ENCODE data around the gene KRTDAP.

Gene KRTDAP

DNA sequence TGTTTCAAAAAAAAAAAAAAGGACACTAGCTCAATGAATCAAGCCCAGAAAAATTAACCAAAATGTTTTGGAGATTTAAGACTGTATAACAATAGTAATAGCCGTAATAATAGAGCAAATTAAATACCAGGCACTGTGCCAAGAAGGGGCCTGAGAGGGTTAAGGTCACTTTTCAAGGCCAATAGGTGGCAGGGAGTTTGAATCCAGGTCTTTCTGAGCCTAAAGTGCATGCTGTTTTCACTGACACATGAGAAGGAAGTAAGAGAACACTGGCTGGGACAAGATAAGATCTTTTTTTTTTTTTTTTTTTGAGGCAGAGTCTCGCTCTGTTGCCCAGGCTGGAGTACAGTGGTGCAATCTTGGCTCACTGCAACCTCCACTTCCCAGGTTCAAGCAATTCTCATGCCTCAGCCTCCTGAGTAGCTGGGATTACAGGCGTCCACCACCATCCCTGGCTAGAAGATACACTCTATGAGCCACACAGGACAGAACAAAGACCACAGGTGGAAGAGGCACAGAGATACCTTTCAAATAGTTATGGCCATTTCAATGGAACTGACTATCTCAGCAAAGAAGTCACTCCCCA lies 34.6 kb downstream of the KRTDAP start:
- DNase-seq (ENCODE audit: low spot score) (no peak), FAIRE-seq (no peak)

DNA sequence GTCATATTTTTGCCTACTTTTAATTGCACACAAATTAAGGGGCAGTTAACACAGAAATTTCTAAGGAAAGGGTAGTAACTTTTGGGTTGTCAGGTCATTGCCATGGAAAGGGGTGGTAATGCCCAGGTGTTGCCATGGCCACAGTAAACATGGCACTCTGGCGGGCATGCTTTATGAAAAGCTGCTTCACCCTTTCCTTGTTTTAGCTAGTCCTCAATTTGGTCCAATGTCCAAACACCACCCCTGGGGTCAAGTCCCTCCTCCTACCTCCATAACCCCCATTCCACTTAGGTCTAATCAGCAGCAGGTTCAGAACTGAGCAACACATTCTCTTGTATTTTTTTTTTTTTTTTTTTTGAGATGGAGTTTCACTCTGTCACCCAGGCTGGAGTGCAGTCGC lies 35.6 kb downstream of the KRTDAP start:
- DNase-seq (ENCODE audit: low spot score) = no peak
- no peak for FAIRE-seq

DNA sequence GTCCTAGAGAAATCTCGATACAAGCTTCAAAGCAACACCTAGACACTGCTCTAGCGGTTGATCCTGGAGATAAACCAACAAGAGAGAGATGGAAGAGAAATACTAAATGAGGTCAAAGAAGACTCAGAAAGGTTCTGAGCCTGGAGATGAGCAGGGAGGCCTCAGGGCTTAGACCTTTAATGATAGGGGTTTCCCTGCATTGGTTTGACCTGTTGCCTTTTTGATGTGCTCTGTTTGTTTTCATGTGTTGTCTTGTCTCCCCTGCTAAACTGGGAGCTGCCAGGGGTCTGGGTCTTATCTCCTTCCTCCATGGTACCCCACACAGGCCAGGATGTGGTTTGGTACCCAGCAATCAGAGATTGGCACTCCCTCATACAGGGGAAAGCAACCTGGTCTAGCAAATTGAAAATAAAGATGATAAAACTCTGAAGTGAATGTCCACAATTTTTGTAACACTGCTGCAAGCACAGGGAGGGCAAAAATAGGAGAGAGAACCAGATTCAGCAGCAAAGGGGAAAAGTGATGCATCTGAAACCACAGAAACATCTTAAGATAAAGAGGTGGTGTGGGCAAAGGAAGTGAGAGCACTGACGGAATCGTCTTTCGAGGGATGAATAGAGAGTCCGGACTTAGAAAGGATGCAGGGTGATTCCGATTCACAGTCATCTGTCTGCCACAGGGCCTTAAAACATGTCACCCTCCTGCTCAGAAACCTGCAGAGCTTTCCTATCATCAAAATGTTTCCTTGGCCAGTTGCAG lies 38.7 kb downstream of the KRTDAP start:
- FAIRE-seq (no peak), DNase-seq (ENCODE audit: low spot score) (no peak)

DNA sequence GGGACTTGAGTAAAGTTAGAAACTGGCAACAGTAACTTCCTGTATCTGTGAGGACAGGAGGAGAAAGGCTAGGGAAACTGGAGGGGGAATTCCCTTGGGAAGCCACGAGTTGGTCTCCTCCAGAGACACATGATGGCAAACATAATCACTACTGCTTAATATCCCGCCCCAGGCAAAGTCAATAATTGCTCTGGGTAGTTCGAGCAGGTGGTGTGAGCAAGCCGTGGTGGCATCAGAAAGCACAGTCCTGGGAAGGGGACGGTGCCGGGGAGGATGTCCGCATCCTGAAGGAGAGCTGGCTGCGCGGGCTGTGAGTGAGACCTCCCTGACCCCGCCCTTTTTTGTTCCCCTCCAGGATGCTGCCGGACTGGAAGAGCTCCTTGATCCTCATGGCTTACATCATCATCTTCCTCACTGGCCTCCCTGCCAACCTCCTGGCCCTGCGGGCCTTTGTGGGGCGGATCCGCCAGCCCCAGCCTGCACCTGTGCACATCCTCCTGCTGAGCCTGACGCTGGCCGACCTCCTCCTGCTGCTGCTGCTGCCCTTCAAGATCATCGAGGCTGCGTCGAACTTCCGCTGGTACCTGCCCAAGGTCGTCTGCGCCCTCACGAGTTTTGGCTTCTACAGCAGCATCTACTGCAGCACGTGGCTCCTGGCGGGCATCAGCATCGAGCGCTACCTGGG lies 40.8 kb downstream of the KRTDAP start:
- FAIRE-seq = no peak
- no peak for DNase-seq (ENCODE audit: low spot score)

DNA sequence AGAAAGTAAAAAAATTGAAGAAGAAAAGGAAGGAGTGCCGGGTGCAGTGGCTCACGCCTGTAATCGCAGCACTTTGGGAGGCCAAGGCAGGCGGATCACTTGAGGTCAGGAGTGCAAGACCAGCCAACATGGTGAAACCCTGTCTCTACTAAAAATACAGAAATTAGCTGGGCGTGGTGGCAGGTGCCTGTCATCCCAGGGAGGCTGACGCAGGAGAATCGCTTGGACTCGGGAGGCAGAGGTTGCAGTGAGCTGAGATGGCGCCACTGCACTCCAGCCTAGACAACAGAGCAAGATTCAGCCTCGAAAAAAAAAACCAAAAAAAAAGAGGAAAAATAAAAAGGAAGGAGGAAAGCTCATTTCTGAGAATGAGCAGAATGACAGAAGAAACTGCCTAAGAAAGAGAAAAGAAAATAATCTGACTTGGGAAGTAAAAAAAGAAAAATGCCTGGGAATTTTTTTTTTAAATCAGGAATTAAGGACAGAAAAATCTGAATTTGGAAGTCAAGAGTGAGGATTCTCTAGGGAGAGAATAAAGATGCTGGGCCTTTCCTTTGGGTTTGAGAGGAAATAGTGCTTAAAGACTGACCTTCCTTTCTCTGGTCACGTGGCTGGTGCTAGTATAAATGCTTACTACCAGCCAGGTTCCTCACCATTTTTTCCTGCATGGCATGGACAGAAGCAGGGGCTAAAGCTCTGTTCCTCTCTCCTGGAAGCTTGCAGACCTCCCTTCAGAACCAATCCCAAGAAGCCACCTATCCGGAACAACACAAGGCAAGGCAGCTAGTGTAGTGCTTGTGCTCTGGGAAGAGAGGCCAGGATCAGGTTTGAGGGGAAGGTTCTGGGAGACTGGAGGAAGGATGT lies 42.4 kb downstream of the KRTDAP start, which contains the start of gene FFAR2:
Gene FFAR2, plus strand, starts transcription at position 652 of the 864 bp plus-strand sequence. CDS start 1,458 bp downstream, outside the sequence.
- no peak for FAIRE-seq

DNA sequence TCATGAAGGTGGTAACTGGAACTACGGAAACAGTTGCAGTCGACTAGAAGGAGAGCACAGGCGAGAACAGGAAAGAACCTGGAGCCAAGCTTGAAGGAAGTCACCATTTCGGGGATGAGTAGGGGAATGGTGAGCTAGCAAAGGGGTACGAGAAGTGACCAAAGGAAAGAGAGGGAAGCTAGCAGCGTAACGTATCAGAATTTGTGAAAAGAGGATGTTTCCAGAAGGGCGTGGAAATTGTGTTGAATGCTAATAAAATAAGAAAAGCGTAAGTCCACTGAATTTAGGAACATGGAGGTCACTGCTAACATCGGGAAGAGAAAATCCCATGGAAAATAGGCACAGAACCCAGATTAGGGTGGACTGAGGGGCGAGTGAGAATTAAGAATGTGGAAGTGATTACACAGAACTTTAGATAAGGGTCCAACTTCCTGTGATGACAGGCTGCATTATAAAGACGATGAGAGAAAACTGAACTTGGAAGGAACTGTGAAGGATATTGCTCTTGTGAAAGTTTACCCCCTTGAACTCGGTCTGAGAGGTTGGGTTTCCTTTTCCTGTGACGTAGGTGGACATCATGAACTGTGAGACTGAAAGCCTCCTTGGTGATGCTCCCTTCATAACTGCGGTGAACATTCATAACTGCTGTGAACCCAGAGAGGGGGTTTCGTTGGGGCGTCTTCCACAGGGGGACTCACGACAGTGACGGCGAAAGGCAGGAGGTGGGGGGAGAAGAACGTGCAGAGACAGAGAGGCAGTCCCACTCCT lies 44.3 kb downstream of the KRTDAP start:
- DNase-seq (ENCODE audit: low spot score) = no peak

More for the DNA sequence above, 42.4 kb downstream of the KRTDAP start, which contains the start of gene FFAR2:
- no peak for DNase-seq (ENCODE audit: low spot score)

DNA sequence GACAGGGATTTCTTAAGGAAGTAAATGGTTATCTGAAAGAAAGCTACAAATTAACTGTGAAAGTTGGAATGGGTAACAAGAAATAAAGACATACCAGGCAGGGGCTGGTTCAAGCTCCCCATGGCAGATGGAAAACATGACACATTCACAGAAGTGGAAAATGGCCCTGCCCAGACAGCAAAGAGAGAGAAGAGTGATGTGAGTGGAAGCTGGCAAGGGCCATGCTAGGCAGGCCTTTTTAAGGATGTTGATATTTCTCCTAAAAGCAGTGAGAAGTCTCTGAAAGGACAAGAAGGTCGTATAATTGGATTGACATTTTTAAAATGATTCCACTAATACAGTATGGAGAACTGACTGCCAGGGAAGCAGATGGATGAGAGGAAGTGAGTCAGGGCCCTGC lies 45.5 kb downstream of the KRTDAP start:
- FAIRE-seq (no peak), DNase-seq (ENCODE audit: low spot score) (no peak)

More for the DNA sequence above, 44.3 kb downstream of the KRTDAP start:
- no peak for FAIRE-seq

DNA sequence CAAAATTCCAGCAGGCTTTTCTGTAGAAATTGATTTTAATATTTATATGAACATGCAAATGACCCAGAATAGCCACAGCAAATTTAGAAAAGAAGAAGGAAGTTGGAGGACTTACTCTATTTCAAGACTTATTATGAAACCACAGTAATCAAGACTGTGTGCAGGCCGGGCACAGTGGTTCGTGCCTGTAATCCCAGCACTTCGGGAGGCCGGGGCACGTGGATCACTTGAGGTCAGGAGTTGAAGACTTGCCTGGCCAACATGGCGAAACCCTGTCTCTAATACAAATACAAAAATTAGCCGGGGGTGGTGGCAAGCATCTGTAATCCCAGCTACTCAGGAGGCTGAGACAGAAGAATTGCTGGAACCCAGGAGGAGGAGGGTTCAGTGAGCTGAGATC lies 48.2 kb downstream of the KRTDAP start:
- no peak for DNase-seq (ENCODE audit: low spot score)
- no peak for FAIRE-seq

DNA sequence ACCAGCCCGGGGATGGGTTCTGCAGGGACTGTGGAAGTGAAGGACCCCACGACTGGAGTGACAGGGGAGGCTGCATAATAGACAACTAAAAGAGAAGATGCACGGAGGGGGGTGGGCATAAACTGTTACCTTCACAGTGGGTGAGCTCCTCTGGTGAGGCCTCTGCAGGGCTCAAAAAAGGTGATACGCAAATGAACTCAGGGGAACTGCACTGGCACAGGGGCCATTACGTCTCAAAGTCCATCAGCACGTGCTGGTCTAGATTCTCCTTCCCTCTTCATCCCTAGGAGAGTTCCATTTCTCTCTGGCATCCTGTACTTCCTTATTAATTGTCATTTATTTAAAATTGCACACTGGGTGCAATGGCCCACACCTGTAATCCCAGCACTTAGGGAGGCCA lies 50.3 kb downstream of the KRTDAP start:
- FAIRE-seq (no peak), DNase-seq (ENCODE audit: low spot score) (no peak)

DNA sequence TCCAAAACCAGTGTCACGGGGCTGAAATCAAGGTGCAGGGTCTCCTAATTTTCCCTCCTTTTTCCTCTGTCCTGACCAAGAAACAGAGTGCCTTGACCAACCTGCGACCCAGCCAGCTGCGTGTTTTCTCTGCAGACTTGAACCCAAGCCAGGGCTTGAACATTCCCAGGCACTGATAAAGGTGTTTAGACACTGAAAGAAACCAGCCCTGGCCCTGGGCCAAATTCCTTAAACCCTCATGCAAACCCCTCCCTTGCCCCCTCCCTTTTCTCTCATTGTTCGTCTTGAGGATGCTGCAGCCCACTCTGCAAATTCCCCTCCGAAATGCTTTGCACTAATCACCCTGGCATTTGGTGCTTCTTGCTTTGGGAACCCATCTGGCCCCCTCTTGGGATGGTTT lies 51.7 kb downstream of the KRTDAP start:
- DNase-seq (ENCODE audit: low spot score) = no peak
- FAIRE-seq = no peak

DNA sequence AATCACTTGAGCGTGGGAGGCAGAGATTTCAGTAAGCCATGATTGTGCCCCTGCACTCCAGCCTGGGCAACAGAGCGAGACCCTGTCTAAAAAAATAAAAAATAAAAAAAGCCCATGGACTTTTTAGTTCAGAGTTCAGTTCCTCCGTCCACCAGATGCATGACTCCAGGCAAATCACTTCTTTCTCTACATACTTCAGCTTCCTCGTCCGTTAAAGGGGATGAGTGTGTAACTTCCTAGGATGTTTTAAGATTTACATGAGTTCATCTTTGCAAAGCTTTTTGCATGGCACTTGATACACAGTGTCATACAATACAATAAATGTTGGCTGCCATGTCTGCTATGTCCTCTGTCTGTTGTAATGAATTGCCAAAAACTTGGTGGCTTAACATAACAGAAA lies 52.2 kb downstream of the KRTDAP start:
- FAIRE-seq (no peak), DNase-seq (ENCODE audit: low spot score) (no peak)

DNA sequence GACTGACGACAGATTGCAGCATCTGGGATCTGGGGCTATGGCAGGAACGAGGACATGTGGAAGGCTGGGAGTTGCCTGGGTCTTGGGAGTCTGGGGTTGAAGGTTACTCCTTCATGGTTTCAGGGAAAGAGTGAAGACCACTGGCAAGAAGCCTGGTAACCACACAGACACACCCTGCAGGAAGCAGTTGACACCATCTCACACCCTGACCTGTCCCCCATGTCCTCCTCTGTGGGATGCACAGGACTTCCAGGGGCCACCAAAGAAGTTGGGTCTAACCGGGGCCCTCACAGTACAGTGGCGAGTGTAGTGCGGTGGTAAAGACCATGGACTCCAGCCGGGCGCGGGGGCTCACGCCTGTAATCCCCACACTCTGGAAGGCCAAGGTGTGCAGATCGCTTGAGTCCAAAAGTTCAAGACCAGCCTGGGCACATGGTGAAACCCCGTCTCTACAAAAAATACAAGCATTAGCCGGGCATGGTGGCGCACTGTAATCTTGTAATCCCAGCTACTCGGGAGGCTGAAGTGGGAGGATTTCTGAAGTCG lies 52.8 kb downstream of the KRTDAP start:
- DNase-seq (ENCODE audit: low spot score) (no peak), FAIRE-seq (no peak)

Measured in RCC 7860 (cell line).